CD4-positive, alpha-beta T cell treated with Interleukin-10 for 1 hour (primary cell): ENCODE measurements around the gene GLYAT.

Experiments used
- DNase-seq: peaks from one replicate; pipeline ENCODE4 v3.0.0-alpha.2; 2020

Gene GLYAT

DNA sequence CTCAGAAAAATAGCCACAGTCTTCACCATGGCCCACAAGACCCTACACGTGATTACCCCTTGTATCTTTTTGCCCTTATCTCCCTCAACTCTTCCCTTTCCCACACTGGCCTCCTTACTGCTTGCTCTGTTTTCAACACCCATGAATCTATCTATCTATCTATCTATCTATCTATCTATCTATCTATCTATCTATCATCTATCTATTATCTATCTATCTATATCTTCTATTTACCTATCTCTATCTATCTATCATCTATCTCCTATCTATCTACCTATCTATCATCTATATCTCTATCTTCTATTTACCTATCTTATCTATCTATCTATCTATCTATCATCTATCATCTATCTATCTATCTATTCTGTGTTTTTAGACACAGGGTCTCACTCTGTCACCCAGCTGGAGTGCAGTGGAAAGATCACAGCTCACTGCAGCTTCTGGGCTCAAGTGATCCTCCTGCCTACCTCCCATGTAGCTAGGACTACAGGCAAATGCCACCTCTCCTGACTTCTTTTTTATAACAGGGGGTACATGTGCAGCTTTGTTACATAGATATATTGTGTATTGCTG is 55.1 kb downstream of the GLYAT start:
- DNase-seq = no peak

GRCh38 chr11:58675334-58676155 is 56.2 kb downstream of the GLYAT start:
- DNase-seq = peak; percentile 68

GRCh38 chr11:58674609-58675008 is 57.1 kb downstream of the GLYAT start:
- DNase-seq = no peak

DNA sequence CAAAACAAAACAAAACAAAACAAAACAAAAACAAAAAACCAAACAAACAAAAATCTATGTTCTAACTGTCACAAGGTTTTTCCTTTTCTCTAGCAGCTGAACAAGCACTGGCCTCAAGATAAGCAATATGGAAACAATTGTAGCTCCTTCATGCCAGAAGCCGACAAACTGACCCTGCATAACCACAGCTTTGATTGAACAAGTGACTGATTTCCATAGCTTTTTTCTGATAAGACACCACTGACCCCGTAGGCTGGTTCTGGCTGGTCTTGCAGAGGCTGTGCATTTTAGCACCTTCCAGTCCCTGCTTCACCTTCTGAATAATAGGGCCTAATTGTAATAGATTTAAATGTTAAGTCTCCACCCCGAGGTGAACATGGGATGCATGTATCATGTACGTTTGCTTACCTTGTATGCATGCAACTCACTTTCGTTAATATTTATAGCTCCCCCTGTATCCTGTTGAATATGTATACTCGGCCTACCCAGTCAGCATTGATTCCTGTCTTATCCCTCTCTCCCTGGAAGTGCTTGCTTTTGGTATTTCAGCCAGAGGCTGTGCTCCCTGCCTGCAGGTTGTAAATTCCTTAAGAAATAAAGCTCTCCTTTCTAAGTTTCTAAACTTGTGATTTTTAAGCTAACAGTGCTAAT is 59.6 kb downstream of the GLYAT start:
- no peak for DNase-seq

DNA sequence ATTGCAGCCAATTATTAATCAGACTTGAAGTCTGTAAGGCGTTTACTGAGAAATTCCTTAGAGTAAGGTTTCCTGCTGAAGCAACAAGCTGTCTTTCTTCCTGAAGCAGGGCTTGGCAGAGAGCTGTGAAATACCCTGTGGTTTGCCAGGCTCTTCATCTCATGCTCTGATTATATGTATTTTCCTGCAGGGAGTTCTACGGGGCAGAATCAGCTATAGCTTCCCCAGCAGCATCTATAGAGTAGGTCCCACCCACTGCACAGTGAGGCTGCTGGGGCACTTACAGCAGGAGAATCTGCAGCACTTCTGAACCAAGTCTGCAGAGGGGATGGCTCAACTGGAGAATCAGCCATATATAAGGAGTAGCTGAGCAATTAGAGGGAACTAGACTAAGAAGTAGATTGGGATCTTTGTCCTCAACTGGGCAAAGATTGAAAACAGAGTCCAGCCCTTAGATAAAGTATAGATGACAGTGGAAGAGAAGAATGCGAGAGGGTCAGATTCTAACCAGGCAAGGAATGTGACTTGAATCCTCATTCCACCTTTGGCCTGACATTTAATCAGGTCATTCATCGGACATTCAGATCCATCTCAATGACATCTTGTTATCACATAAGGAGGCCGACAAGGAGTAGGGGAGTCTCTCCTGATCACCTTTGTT is 71.7 kb downstream of the GLYAT start:
- no peak for DNase-seq

- no peak for DNase-seq
Observed at GRCh38 chr11:58659404-58659803, 72.3 kb downstream of the GLYAT start.
